Lower lobe of right lung (tissue), 2 donors: Measurements from ENCODE around the gene TMEM61. TPM values are rescaled to one million over a fixed set of nuclear protein-coding genes. Genes with fewer than 3 reads are reported as not detected.

ENCODE experiments used
- ATAC-seq, 2 donors: fragments of 200-7000 bp; cut with Tn5 transposase; one replicate each; pipeline ENCODE4 v1.9.1; 2020 to 2022; ENCODE audit warnings: mild to moderate bottlenecking in 2 of 2, moderate library complexity in 2 of 2
- DNase-seq: peaks from one replicate; pipeline ENCODE4 v3.0.0-alpha.2; 2020
- H3K27ac ChIP-seq: fragments of 200-600 bp; one replicate; pipeline ENCODE4 v1.8.0; 2022
- H3K27me3 ChIP-seq: fragments of 200-600 bp; one replicate; pipeline ENCODE4 v1.8.0; 2022; ENCODE audit warnings: low read depth
- H3K36me3 ChIP-seq: fragments of 200-600 bp; one replicate; pipeline ENCODE4 v1.8.0; 2022; ENCODE audit warnings: mild to moderate bottlenecking
- H3K4me1 ChIP-seq: fragments of 200-600 bp; one replicate; pipeline ENCODE4 v1.8.0; 2022
- H3K4me3 ChIP-seq: fragments of 200-600 bp; one replicate; pipeline ENCODE4 v1.8.0; 2022; ENCODE audit warnings: mild to moderate bottlenecking
- H3K9me3 ChIP-seq: fragments of 200-600 bp; one replicate; pipeline ENCODE4 v1.8.0; 2022
- CTCF ChIP-seq: fragments of 200-600 bp; IDR thresholded peaks from one replicate; pipeline ENCODE4 v1.8.0; 2022; ENCODE audit warnings: antibody characterized with exemption, mild to moderate bottlenecking
- intact Hi-C: fragments of 100-400 bp; cut with DNase I; formaldehyde crosslinking; loops from one replicate; pipeline ENCODE4 v1.11.0; 2022
- total RNA-seq: library from RNA; stranded (reverse); fragmentation: NEBNext Ultra II Directional; extraction: Animal tissue kit (Norgen Biotek cat#: 25700); gene quantifications from one replicate; pipeline ENCODE4 v1.2.1, GENCODE V29; 2021
- donor health status: DM: no; HTN: yes; CAD: no; lungs with severe emphysema.

The TMEM61 gene
- total RNA-seq, 1 donor from 2014 or later = 2.7 TPM

DNA sequence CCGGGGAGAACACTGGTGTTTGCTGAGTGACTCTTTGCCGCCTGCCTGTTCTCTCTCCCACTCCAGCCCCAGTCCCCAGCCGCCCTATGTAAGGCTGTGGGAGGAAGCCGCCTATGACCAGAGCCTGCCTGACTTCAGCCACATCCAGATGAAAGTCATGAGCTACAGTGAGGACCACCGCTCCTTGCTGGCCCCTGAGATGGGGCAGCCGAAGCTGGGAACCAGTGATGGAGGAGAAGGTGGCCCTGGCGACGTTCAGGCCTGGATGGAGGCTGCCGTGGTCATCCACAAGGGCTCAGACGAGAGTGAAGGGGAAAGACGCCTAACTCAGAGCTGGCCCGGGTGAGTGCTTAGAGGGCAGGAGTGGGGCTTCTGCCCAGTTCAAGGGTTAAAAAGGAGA is 26.5 kb downstream of the TMEM61 start:
- no peaks in the 10 kb centered on the region for H3K9me3 ChIP-seq
- no peak overlapping the region for H3K4me3 ChIP-seq
- no peak overlapping the region for H3K27ac ChIP-seq
- no peak for DNase-seq
- ATAC-seq = no peak
- H3K4me1 ChIP-seq = no peaks in the 10 kb centered on the region
- intact Hi-C loops = no loop called here
- H3K27me3 ChIP-seq = no peaks in the 10 kb centered on the region
- no peaks in the 10 kb centered on the region for H3K36me3 ChIP-seq
- no peak for TF ChIP-seq CTCF

GRCh38 chr1:55007625-55008024 is 27.2 kb downstream of the TMEM61 start:
- H3K4me3 ChIP-seq = no peak overlapping the region
- no peaks in the 10 kb centered on the region for H3K27me3 ChIP-seq
- H3K36me3 ChIP-seq = no peaks in the 10 kb centered on the region
- DNase-seq (no peak), ATAC-seq (no peak)
- intact Hi-C loops = no loop called here
- H3K4me1 ChIP-seq = no peaks in the 10 kb centered on the region
- H3K9me3 ChIP-seq = no peaks in the 10 kb centered on the region
- H3K27ac ChIP-seq = no peak overlapping the region
- no peak for TF ChIP-seq CTCF

GRCh38 chr1:55010194-55010886 is 29.9 kb downstream of the TMEM61 start:
- Histone ChIP-seq H3K36me3 (no peaks in the 10 kb centered on the region), H3K4me3 (no peak overlapping the region), H3K4me1 (no peaks in the 10 kb centered on the region), H3K27ac (no peak overlapping the region), H3K9me3 (no peaks in the 10 kb centered on the region), H3K27me3 (no peaks in the 10 kb centered on the region)
- intact Hi-C loops = no loop called here
- ATAC-seq (no peak), DNase-seq (no peak)
- TF ChIP-seq CTCF = no peak

- TF ChIP-seq CTCF = no peak
- Histone ChIP-seq H3K27me3 (no peaks in the 10 kb centered on the region), H3K27ac (no peak overlapping the region), H3K4me1 (no peaks in the 10 kb centered on the region), H3K9me3 (no peaks in the 10 kb centered on the region), H3K4me3 (no peak overlapping the region), H3K36me3 (no peaks in the 10 kb centered on the region)
- intact Hi-C loops = no loop called here
- no peak for DNase-seq
- ATAC-seq = no peak
Measured at GRCh38 chr1:55010887-55011217, 30.4 kb downstream of the TMEM61 start.

DNA sequence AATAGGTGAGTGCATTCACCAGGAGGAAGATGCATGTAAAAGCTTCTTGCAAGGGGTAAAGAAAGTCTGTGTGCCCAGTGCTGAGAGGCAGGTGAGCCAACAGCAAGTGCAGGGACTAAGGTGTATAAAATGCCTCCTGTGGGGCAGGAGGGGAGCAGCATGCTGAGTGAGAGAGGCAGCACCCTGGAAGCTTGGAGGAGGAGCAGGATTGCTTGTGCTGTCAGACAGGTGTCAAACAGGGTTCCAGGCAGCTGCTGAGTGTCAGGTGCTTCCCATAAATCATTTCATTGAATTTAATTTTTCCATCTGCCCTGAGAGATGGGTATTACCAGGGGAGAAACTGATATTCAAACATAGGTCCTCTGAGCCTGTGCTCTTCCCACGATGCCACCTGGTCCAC is 32.2 kb downstream of the TMEM61 start:
- H3K4me3 ChIP-seq = no peak overlapping the region
- intact Hi-C loops = no loop called here
- no peaks in the 10 kb centered on the region for H3K4me1 ChIP-seq
- ATAC-seq = no peak
- TF ChIP-seq CTCF = no peak
- no peak overlapping the region for H3K27ac ChIP-seq
- H3K27me3 ChIP-seq = no peaks in the 10 kb centered on the region
- H3K36me3 ChIP-seq = no peaks in the 10 kb centered on the region
- H3K9me3 ChIP-seq = no peaks in the 10 kb centered on the region
- DNase-seq = no peak
